ENCODE measurements around the gene LIPI.
"Not testable (repeated sequence)": the region's sequence is repeated elsewhere in the genome, so short reads cannot be mapped to it uniquely, and the experiment has no call there.

The LIPI gene

GRCh38 chr21:14075346-14076142, 135.2 kb downstream of the LIPI start:
- Mint-ChIP-seq H3K36me3 (ENCODE audit: low read depth) (peaks cover 3% of the 10 kb centered on the region), H3K4me3 (no peak overlapping the region), H3K9me3 (peaks cover 22% of the 10 kb centered on the region), H3K4me1 (ENCODE audit: low read depth) (no peaks in the 10 kb centered on the region), H3K27ac (no peak overlapping the region), H3K27me3 (ENCODE audit: low read depth) (no peaks in the 10 kb centered on the region)
- no peak for DNase-seq (ENCODE audit: low spot score)

DNA sequence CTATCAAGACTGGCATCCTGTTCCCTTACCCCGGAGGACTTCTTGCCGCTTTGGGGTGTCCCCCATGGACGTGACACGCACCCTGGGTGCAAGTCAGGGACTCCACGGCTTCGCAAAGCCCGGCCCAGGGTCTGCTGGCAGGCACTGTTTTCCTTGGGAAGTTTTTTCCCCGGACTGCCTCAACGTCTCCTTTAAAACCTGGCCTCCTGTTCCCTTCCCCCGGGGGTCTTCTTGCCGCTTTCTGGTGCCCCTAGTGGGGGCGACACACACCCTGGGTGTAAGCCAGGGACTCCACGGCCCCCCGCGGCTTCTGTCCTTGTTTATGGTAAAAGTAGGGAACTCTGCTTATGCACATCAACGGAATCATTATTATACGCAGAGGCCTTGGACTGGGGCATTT, 136.6 kb downstream of the LIPI start:
- Mint-ChIP-seq H3K9me3 (peaks cover 22% of the 10 kb centered on the region), H3K36me3 (ENCODE audit: low read depth) (peaks cover 3% of the 10 kb centered on the region), H3K4me1 (ENCODE audit: low read depth) (no peaks in the 10 kb centered on the region), H3K27ac (no peak overlapping the region), H3K4me3 (no peak overlapping the region), H3K27me3 (ENCODE audit: low read depth) (no peaks in the 10 kb centered on the region)
- no peak for DNase-seq (ENCODE audit: low spot score)

DNA sequence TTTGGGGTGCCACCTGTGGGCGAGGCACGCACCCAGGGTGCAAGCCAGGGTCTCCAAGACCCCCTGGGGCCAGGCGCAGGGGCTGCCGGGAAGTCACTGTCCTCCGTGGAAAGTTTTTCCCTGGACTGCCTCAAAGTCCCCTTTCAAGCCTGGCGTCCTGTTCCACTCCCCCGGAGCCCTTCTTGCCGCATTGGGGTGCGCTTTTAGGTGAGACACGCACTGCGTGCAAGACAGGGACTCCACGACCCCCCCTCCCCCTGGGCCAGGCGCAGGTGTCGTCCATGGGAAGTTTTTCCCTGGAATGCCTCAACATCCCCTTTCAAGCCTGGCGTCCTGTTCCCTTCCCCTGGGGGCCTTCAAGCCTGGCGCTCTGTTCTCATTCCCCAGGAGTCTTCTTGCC, 137.1 kb downstream of the LIPI start:
- Mint-ChIP-seq H3K9me3 (peaks cover 20% of the 10 kb centered on the region), H3K27ac (no peak overlapping the region), H3K36me3 (ENCODE audit: low read depth) (peaks cover 3% of the 10 kb centered on the region), H3K4me3 (no peak overlapping the region), H3K27me3 (ENCODE audit: low read depth) (no peaks in the 10 kb centered on the region), H3K4me1 (ENCODE audit: low read depth) (no peaks in the 10 kb centered on the region)
- no peak for DNase-seq (ENCODE audit: low spot score)

DNA sequence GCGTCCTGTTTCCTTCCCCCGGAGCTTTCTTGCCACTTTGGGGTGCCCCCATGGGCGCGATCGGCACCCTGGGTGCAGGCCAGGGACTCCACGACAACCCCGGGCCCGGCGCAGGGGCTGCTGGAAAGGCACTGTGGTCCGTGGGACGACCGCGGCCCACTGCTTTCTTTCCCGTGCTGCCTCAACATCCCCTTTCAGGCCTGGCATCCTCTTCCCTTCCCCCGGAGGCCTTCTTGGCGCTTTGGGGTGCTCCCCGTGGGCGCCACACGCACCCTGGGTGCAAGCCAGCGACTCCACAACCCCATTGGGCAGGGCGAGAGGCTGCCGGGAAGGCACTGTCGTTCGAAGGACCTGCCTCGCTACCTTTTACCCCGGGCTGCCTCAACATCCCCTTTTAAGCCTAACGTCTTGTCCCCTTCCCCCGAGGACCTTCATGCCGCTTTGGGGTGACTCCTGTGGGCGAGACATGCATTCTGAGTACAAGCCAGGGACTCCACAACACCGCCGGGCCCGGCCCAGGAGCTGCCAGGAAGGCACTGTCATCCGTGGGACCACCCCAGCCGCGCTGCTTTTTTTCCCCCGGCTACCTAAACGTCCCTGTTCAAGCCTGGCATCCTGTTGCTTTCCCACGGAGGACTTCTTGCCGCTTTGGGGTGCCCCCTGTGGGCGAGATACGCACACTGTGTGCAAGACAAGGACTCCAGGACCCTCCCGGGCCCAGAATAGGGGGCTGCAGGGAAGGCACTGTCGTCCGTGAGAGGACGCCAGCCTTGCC, 137.8 kb downstream of the LIPI start:
- DNase-seq (ENCODE audit: low spot score), result no peak
- no peaks in the 10 kb centered on the region for H3K4me1 Mint-ChIP-seq (ENCODE audit: low read depth)
- H3K4me3 Mint-ChIP-seq, result no peak overlapping the region
- no peak overlapping the region for H3K27ac Mint-ChIP-seq
- H3K36me3 Mint-ChIP-seq (ENCODE audit: low read depth), result peaks cover 3% of the 10 kb centered on the region
- H3K9me3 Mint-ChIP-seq, result peaks cover 14% of the 10 kb centered on the region
- H3K27me3 Mint-ChIP-seq (ENCODE audit: low read depth), result no peaks in the 10 kb centered on the region

DNA sequence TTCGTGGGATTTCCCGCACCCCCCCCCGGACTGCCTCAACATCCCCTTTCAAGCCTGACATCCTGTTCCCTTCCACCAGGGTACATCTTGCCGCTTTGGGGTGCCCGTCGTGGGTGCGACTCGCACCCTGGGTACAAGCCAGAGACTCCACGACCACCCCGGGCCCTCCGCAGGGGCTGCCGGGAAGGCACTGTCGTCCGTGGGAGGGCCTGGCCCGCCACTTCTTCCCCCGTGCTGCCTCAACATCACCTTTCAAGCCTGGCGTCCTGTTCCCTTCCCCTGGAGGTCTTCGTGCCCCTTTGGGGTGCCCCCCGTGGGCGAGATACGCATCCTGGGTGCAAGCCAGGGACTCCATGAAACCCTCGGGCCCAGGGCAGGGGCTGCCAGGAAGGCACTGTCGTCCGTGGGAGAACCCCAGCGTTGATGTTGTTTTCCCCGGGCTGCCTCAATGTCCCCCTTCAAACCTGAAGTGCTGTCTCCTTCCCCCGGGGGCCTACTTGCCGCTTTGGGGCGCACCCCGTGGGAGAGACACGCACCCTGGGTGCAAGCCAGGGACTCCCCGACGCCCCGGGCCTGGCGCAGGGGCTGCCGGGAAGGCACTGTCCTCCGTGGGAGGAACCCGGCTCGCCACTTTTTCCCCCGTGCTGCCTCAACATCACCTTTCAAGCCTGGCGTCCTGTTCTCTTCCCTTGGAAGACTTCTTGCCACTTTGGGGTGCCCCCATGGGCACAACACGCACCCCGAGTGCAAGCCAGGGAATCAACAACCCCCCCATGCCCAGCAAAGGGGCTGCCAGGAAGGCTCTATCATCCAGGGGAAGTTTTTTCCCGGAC, 138.6 kb downstream of the LIPI start:
- H3K9me3 Mint-ChIP-seq, result peaks cover 7% of the 10 kb centered on the region
- no peaks in the 10 kb centered on the region for H3K27me3 Mint-ChIP-seq (ENCODE audit: low read depth)

GRCh38 chr21:14070968-14071367, 139.8 kb downstream of the LIPI start:
- Mint-ChIP-seq H3K27me3 (ENCODE audit: low read depth) (no peaks in the 10 kb centered on the region), H3K27ac (no peak overlapping the region), H3K9me3 (no peaks in the 10 kb centered on the region), H3K4me3 (no peak overlapping the region), H3K4me1 (ENCODE audit: low read depth) (no peaks in the 10 kb centered on the region), H3K36me3 (ENCODE audit: low read depth) (peaks cover 3% of the 10 kb centered on the region)
- DNase-seq (ENCODE audit: low spot score), result no peak

More for the DNA sequence above, 138.6 kb downstream of the LIPI start:
- Mint-ChIP-seq H3K4me3 (no peak overlapping the region), H3K36me3 (ENCODE audit: low read depth) (peaks cover 3% of the 10 kb centered on the region), H3K4me1 (ENCODE audit: low read depth) (no peaks in the 10 kb centered on the region), H3K27ac (no peak overlapping the region)
- no peak for DNase-seq (ENCODE audit: low spot score)

- no peaks in the 10 kb centered on the region for H3K9me3 Mint-ChIP-seq
- H3K27ac Mint-ChIP-seq, result no peak overlapping the region
- no peak overlapping the region for H3K4me3 Mint-ChIP-seq
- DNase-seq (ENCODE audit: low spot score), result no peak
- no peaks in the 10 kb centered on the region for H3K27me3 Mint-ChIP-seq (ENCODE audit: low read depth)
- H3K4me1 Mint-ChIP-seq (ENCODE audit: low read depth), result no peaks in the 10 kb centered on the region
- peaks cover 3% of the 10 kb centered on the region for H3K36me3 Mint-ChIP-seq (ENCODE audit: low read depth)
Observed at GRCh38 chr21:14070049-14070893, 140.5 kb downstream of the LIPI start.

GRCh38 chr21:14064296-14064645, 146.5 kb downstream of the LIPI start:
- H3K36me3 Mint-ChIP-seq (ENCODE audit: low read depth), result peaks cover 1% of the 10 kb centered on the region
- no peaks in the 10 kb centered on the region for H3K4me1 Mint-ChIP-seq (ENCODE audit: low read depth)
- H3K27ac Mint-ChIP-seq, result no peak overlapping the region
- no peak for DNase-seq (ENCODE audit: low spot score)
- no peak overlapping the region for H3K4me3 Mint-ChIP-seq
- H3K27me3 Mint-ChIP-seq (ENCODE audit: low read depth), result no peaks in the 10 kb centered on the region
- H3K9me3 Mint-ChIP-seq, result no peaks in the 10 kb centered on the region

- H3K27ac Mint-ChIP-seq; DNase-seq (ENCODE audit: low spot score); H3K9me3 Mint-ChIP-seq; H3K36me3 Mint-ChIP-seq (ENCODE audit: low read depth); H3K4me1 Mint-ChIP-seq (ENCODE audit: low read depth); H3K4me3 Mint-ChIP-seq; H3K27me3 Mint-ChIP-seq (ENCODE audit: low read depth): not testable (repeated sequence)
Observed at GRCh38 chr21:14063620-14064295, 147.0 kb downstream of the LIPI start.

DNA sequence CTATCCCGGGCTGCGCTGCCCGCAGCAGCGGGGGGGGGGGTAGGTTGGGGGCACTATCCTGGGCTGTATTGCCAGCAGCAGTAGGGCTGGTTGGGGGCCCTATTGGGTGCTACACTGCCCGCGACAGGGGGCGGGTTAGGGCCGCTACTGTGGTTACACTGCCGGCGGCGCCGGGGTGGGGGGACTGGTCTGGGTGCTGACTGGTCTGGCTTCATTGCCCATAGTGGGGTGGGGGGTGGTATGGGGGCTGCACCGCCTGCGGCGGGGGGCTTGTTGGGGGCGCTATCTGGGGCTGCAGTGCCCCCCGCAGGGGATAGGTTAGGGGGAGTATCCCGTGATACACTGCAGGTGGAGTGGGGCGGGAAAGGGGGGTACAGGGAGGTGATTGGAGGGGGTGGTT, 148.1 kb downstream of the LIPI start:
- DNase-seq (ENCODE audit: low spot score); H3K4me1 Mint-ChIP-seq (ENCODE audit: low read depth); H3K27ac Mint-ChIP-seq; H3K27me3 Mint-ChIP-seq (ENCODE audit: low read depth); H3K9me3 Mint-ChIP-seq; H3K36me3 Mint-ChIP-seq (ENCODE audit: low read depth); H3K4me3 Mint-ChIP-seq: not testable (repeated sequence)

GRCh38 chr21:14061820-14062219, 148.9 kb downstream of the LIPI start:
- H3K4me3 Mint-ChIP-seq; H3K36me3 Mint-ChIP-seq (ENCODE audit: low read depth); H3K9me3 Mint-ChIP-seq; DNase-seq (ENCODE audit: low spot score); H3K27me3 Mint-ChIP-seq (ENCODE audit: low read depth); H3K27ac Mint-ChIP-seq; H3K4me1 Mint-ChIP-seq (ENCODE audit: low read depth): not testable (repeated sequence)

DNA sequence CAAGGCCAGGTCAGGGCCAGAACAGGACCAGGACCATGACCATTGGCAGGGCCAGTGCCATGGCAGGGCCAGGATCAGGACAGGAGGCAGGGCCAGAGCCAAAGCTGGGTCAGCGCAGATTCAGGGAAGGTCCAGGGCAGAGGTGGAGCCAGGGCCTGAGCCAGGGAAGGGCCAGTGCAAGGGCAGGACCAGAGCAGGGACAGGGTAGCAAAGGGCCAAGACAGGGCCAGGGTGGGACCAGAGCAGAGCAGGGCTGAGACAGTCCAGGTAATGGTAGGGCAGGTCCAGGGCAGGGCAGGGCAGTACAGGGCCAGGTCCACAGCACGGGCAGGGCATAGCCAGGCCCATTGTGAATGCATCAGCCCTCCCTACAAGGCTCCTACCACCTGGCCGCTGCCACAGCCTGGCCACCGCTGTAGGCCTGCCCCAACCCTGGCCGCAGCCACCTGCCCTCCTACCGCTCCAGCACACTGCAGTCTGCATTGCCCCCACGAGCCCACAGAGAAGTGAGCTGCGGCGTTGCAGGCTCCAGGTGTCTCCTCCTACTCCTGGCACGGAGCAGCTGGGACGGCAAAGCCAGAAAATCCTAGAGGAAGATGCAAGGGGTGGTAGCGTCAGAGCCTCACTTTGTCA, 151.6 kb downstream of the LIPI start:
- H3K9me3 Mint-ChIP-seq; H3K4me1 Mint-ChIP-seq (ENCODE audit: low read depth); H3K36me3 Mint-ChIP-seq (ENCODE audit: low read depth); H3K27ac Mint-ChIP-seq; DNase-seq (ENCODE audit: low spot score); H3K4me3 Mint-ChIP-seq; H3K27me3 Mint-ChIP-seq (ENCODE audit: low read depth): not testable (repeated sequence)

All from T-helper 2 cell treated with Interferon-gamma antibody and Interleukin-4, amounts not matched to agents 5 μg/mL and 100 μg/mL, for 36 hours (primary cell).